HUES48 (cell line): ENCODE measurements around the gene EPN2.

Source experiments
- H3K27ac ChIP-seq: one replicate; pipeline ENCODE4 v1.7.0; 2013; ENCODE audit warnings: low read depth, low read length, inconsistent platforms
- H3K27me3 ChIP-seq: 2 replicates; pipeline ENCODE4 v1.6.1; 2013; ENCODE audit warnings: mild to moderate bottlenecking, low read length; ENCODE audit not compliant: control insufficient read depth, insufficient read depth
- H3K36me3 ChIP-seq: 2 replicates; pipeline ENCODE4 v1.6.1; 2013; ENCODE audit warnings: low read length; ENCODE audit not compliant: control insufficient read depth, insufficient read depth
- H3K4me1 ChIP-seq: 2 replicates; pipeline ENCODE4 v1.6.1; 2013; ENCODE audit warnings: mild to moderate bottlenecking, low read length; ENCODE audit not compliant: control insufficient read depth, insufficient read depth
- H3K4me3 ChIP-seq: 2 replicates; pipeline ENCODE4 v1.5.1; 2013; ENCODE audit warnings: mild to moderate bottlenecking, low read depth, low read length
- H3K9ac ChIP-seq: 2 replicates; pipeline ENCODE4 v1.6.1; 2013; ENCODE audit warnings: mild to moderate bottlenecking, low read depth, low read length, moderate library complexity
- H3K9me3 ChIP-seq: 2 replicates; pipeline ENCODE4 v1.6.1; 2013; ENCODE audit warnings: low read length; ENCODE audit not compliant: control insufficient read depth, insufficient read depth

Gene EPN2

GRCh38 chr17:19313066-19313745 is 76.0 kb downstream of the EPN2 start:
- Histone ChIP-seq H3K27ac (no peak overlapping the region), H3K9me3 (no peaks in the 10 kb centered on the region), H3K27me3 (no peaks in the 10 kb centered on the region), H3K36me3 (peaks cover 57% of the 10 kb centered on the region), H3K9ac (no peak overlapping the region), H3K4me1 (peaks cover 16% of the 10 kb centered on the region), H3K4me3 (no peak overlapping the region)

GRCh38 chr17:19313746-19314651 is 76.8 kb downstream of the EPN2 start:
- Histone ChIP-seq H3K4me1 (peaks cover 16% of the 10 kb centered on the region), H3K4me3 (no peak overlapping the region), H3K9ac (no peak overlapping the region), H3K9me3 (no peaks in the 10 kb centered on the region), H3K36me3 (peaks cover 57% of the 10 kb centered on the region), H3K27ac (no peak overlapping the region), H3K27me3 (no peaks in the 10 kb centered on the region)

- H3K4me3 ChIP-seq: no peak overlapping the region
- no peaks in the 10 kb centered on the region for H3K27me3 ChIP-seq
- peaks cover 50% of the 10 kb centered on the region for H3K36me3 ChIP-seq
- H3K27ac ChIP-seq: no peak overlapping the region
- no peak overlapping the region for H3K9ac ChIP-seq
- peaks cover 16% of the 10 kb centered on the region for H3K4me1 ChIP-seq
- no peaks in the 10 kb centered on the region for H3K9me3 ChIP-seq
Observed at GRCh38 chr17:19315104-19315503, 77.9 kb downstream of the EPN2 start.

- H3K27ac ChIP-seq: peak overlapping the region; percentile 74
- H3K9me3 ChIP-seq: no peaks in the 10 kb centered on the region
- H3K4me3 ChIP-seq: no peak overlapping the region
- H3K27me3 ChIP-seq: no peaks in the 10 kb centered on the region
- H3K36me3 ChIP-seq: peaks cover 45% of the 10 kb centered on the region
- H3K4me1 ChIP-seq: peaks cover 16% of the 10 kb centered on the region
- H3K9ac ChIP-seq: no peak overlapping the region
Observed at GRCh38 chr17:19316761-19317358, 79.7 kb downstream of the EPN2 start.

GRCh38 chr17:19317359-19318095 is 80.4 kb downstream of the EPN2 start:
- Histone ChIP-seq H3K27me3 (no peaks in the 10 kb centered on the region), H3K9me3 (no peaks in the 10 kb centered on the region), H3K9ac (no peak overlapping the region), H3K4me3 (no peak overlapping the region), H3K36me3 (peaks cover 38% of the 10 kb centered on the region), H3K4me1 (peaks cover 16% of the 10 kb centered on the region), H3K27ac (peak overlapping the region; percentile 74)

- Histone ChIP-seq H3K27ac (no peak overlapping the region), H3K4me3 (no peak overlapping the region), H3K27me3 (no peaks in the 10 kb centered on the region), H3K36me3 (peaks cover 28% of the 10 kb centered on the region), H3K9me3 (no peaks in the 10 kb centered on the region), H3K4me1 (peaks cover 16% of the 10 kb centered on the region), H3K9ac (no peak overlapping the region)
Observed at GRCh38 chr17:19318611-19319010, 81.4 kb downstream of the EPN2 start.

GRCh38 chr17:19319771-19320505 is 82.8 kb downstream of the EPN2 start:
- no peak overlapping the region for H3K27ac ChIP-seq
- peaks cover 19% of the 10 kb centered on the region for H3K36me3 ChIP-seq
- H3K9ac ChIP-seq: no peak overlapping the region
- peaks cover 2% of the 10 kb centered on the region for H3K9me3 ChIP-seq
- H3K4me3 ChIP-seq: no peak overlapping the region
- no peaks in the 10 kb centered on the region for H3K27me3 ChIP-seq
- peaks cover 16% of the 10 kb centered on the region for H3K4me1 ChIP-seq

- Histone ChIP-seq H3K9ac (no peak overlapping the region), H3K4me3 (no peak overlapping the region), H3K27ac (no peak overlapping the region), H3K27me3 (no peaks in the 10 kb centered on the region), H3K4me1 (peaks cover 16% of the 10 kb centered on the region), H3K36me3 (peaks cover 13% of the 10 kb centered on the region), H3K9me3 (peaks cover 9% of the 10 kb centered on the region)
Observed at GRCh38 chr17:19320876-19321275, 83.7 kb downstream of the EPN2 start.

GRCh38 chr17:19321481-19322128 is 84.4 kb downstream of the EPN2 start:
- Histone ChIP-seq H3K4me3 (no peak overlapping the region), H3K36me3 (peaks cover 8% of the 10 kb centered on the region; the same call in 1 of the 2 replicates), H3K9ac (no peak overlapping the region), H3K9me3 (peaks cover 9% of the 10 kb centered on the region), H3K4me1 (peaks cover 12% of the 10 kb centered on the region), H3K27me3 (no peaks in the 10 kb centered on the region), H3K27ac (no peak overlapping the region)

- H3K4me3 ChIP-seq: no peak overlapping the region
- peaks cover 8% of the 10 kb centered on the region; the same call in 1 of the 2 replicates for H3K36me3 ChIP-seq
- H3K4me1 ChIP-seq: peaks cover 7% of the 10 kb centered on the region
- H3K27ac ChIP-seq: no peak overlapping the region
- H3K9ac ChIP-seq: no peak overlapping the region
- H3K9me3 ChIP-seq: peaks cover 9% of the 10 kb centered on the region
- H3K27me3 ChIP-seq: no peaks in the 10 kb centered on the region
Observed at GRCh38 chr17:19322129-19322505, 85.0 kb downstream of the EPN2 start.
